Measurements from ENCODE around the gene MOSMO.

MOSMO gene

DNA sequence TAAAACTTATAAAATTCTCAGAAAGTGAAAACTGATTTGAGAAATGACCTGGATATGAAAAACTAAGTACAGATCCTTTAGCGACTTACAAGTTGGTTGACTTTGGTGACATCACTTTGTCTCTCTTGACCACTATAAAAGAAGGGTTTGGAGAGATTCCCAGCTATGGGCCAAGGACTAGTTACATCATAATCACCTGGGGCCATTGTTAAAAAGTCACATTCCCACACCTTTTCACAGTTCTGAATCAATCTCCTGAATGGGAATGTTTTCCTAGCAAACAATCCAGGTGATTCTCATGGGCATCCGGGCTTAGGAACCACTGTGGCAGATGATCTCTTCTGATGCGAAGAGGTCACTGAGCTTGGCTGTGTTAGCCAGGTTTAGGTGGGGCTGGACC, 83.8 kb downstream of the MOSMO start:
- in situ Hi-C loops (cut with MboI; ENCODE audit: low pct_unique_long_range_greater_than_20kb, low sequenced_read_pairs, unreplicated experiment): loop anchor here (10.0 kb wide), 1 partner anchor 83 kb away; no protein-coding TSS in a partner anchor

DNA sequence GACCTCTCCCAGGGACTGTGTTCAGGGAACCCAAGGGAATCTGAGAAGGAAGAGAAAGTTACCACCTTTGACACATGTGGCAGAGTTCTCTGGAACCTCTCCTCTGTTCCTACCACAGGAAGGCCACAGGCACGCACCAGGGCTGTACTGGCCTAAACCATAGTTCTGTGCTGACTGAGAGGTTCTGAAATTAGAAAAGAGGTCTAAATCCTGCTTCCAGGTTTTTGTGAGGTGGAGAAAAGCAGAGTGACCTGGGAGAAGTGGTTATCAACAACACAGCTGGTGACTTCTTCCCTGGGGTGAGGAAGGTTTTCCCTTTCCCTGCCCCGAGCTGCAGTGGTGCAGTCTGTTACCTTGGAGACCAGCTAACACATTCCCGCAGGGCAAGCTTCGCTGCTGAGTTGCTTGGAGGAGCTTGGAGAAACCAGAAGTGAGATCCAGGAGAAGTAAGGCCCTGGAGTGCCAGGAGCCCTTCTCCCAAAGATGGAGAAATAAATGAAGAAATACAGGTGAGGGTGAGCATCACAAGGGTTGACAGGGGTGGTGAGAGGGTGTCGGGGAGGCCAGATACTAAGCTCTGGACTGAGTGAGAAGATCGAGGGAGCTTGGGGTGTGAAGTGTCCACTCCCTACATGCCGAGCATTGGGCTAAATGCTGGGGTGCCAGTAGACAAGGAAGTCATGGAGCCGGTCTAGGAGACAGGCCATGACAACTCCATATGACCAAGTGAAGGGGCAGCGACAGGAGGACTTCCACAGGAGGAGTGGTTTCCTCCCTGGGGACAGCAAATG, 84.4 kb downstream of the MOSMO start, which contains the start of gene VWA3A:
TSS of gene VWA3A (plus strand) at position 399 of the 791 bp plus-strand sequence. CDS start at position 496, 97 bp downstream.
- DNase-seq (ENCODE audit: low spot score): no peak
- TF ChIP-seq, protein P1, sequence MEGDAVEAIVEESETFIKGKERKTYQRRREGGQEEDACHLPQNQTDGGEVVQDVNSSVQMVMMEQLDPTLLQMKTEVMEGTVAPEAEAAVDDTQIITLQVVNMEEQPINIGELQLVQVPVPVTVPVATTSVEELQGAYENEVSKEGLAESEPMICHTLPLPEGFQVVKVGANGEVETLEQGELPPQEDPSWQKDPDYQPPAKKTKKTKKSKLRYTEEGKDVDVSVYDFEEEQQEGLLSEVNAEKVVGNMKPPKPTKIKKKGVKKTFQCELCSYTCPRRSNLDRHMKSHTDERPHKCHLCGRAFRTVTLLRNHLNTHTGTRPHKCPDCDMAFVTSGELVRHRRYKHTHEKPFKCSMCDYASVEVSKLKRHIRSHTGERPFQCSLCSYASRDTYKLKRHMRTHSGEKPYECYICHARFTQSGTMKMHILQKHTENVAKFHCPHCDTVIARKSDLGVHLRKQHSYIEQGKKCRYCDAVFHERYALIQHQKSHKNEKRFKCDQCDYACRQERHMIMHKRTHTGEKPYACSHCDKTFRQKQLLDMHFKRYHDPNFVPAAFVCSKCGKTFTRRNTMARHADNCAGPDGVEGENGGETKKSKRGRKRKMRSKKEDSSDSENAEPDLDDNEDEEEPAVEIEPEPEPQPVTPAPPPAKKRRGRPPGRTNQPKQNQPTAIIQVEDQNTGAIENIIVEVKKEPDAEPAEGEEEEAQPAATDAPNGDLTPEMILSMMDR (IDR thresholded peaks at IDR 0.05; ENCODE audit: extremely low read depth, insufficient read depth, missing control alignments): no peak
- in situ Hi-C loops (cut with MboI; ENCODE audit: low pct_unique_long_range_greater_than_20kb, low sequenced_read_pairs, unreplicated experiment): loop anchor here (10.0 kb wide), 1 partner anchor 82 kb away; no protein-coding TSS in a partner anchor

More for the DNA sequence above, 83.8 kb downstream of the MOSMO start:
- no peak for DNase-seq (ENCODE audit: low spot score)
- TF ChIP-seq, protein P1 (IDR thresholded peaks at IDR 0.05; ENCODE audit: extremely low read depth, insufficient read depth, missing control alignments): no peak

DNA sequence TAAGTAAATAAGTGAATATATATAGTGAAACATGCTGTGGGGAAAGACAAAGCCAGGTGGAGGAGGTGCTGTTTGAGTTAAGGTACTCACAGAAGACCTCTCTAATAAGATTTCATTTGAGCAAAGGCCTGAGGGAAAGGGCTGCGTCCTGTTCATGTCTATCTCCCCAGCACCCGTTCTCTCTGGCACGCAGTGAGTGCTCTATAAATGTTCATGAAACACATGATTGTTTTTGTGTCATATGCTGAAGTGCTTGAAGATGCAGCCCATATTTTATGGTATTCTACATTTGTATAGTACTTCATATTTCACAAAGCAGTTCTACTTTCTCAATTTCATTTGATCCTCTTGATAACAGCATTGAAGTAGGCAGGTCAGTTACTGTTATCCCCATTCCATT, 85.4 kb downstream of the MOSMO start:
- TF ChIP-seq, protein P1 (IDR thresholded peaks at IDR 0.05; ENCODE audit: extremely low read depth, insufficient read depth, missing control alignments): no peak
- DNase-seq (ENCODE audit: low spot score): no peak
- in situ Hi-C loops (cut with MboI; ENCODE audit: low pct_unique_long_range_greater_than_20kb, low sequenced_read_pairs, unreplicated experiment): loop anchor here (10.0 kb wide), 1 partner anchor 81 kb away; no protein-coding TSS in a partner anchor

DNA sequence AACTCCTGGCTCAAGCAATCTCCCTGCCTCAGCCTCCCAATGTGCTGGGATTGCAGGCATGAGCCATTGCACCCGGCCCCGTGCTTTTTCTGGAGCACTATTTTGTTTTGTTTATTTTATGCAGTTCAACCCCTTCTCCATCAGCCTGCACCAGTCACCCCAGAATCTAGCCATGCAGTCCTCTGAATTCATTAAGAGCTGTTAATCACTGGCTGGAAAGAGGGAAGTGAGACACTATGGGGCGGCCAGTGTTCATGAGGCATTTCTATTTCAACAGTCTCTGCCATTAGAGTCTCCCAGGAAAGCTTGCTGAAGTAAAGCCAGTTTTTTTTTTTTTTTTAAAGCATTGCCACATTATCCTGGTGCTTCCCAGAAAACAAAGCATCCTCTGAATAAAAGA, 86.1 kb downstream of the MOSMO start:
- DNase-seq (ENCODE audit: low spot score): no peak
- TF ChIP-seq, protein P1 (IDR thresholded peaks at IDR 0.05; ENCODE audit: extremely low read depth, insufficient read depth, missing control alignments): no peak
- in situ Hi-C loops (cut with MboI; ENCODE audit: low pct_unique_long_range_greater_than_20kb, low sequenced_read_pairs, unreplicated experiment): loop anchor here (10.0 kb wide), 1 partner anchor 81 kb away; no protein-coding TSS in a partner anchor

DNA sequence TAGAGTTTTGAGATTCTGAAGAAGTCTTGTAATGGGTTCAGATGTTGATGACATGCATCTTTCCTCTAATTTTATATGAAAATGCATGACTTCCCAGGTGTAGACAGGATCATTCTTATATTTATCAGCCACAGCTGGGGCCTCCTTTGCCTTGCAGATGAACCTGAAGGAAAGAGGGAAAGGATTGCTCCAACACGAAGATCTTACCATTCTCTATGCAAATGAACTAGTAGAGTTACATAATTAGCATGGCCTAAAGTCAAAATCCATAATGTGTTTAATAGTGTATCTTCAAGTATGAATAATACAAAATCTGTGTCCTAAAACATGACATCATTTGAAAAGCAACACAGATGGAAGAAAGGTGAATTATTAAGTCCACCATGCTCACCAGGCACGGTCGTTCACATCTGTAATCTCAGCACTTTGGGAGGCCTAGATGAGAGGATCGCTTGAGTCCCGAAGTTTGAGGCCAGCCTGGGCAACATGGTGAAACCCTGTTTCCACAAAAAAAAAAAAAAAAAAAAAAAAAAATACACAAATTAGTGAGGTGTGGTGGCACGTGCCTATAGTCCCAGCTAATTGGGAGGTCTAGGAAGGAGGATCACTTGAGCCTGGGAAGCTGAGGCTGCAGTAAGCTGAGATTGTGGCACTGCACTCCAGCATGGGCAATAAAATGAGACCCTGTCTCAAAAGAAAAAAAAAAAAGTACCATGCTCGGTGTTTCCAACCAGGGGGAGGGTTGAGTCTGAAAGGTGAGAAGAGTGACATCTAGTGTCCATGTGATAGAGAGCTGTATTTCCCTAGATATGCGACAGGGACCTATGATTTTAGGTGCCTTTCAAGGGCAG, 90.7 kb downstream of the MOSMO start:
- in situ Hi-C loops (cut with MboI; ENCODE audit: low pct_unique_long_range_greater_than_20kb, low sequenced_read_pairs, unreplicated experiment): loop anchor here (10.0 kb wide), 1 partner anchor 76 kb away; no protein-coding TSS in a partner anchor
- DNase-seq (ENCODE audit: low spot score): peak; percentile 73
- TF ChIP-seq, protein P1 (IDR thresholded peaks at IDR 0.05; ENCODE audit: extremely low read depth, insufficient read depth, missing control alignments): peak; percentile 74

DNA sequence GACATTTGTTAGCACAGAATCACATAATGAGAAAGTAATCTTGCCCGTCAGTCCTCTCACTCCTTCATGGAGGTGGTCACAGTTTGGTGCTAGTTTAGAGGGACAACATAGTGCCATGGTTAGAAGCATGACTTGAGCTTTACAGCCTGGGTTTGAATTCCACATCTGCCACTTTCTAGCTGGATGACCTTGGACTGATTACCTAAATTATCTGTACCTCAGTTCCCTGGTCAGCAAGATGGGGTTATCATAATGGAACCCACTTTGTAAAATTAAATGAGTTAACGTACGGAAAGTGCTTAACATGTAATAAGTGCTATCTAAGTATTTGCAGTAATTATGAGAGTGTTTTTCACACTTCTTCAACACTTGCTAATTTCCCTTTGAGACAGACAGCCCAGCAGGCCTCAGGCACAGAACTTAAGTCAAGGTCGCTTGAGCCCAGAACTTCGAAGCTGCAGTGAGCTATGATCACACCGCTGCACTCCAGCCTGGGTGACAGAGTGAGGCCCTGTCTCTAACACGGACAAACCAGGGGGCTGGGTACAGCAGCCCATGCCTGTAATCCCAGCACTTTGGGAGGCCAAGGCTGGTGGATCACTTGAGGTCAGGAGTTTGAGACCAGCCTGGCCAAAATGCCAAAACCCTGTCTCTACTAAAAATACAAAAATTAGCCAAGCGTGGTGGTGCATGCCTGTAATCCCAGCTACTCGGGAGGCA, 91.5 kb downstream of the MOSMO start:
- in situ Hi-C loops (cut with MboI; ENCODE audit: low pct_unique_long_range_greater_than_20kb, low sequenced_read_pairs, unreplicated experiment): loop anchor here (10.0 kb wide), 1 partner anchor 75 kb away; no protein-coding TSS in a partner anchor
- TF ChIP-seq, protein P1 (IDR thresholded peaks at IDR 0.05; ENCODE audit: extremely low read depth, insufficient read depth, missing control alignments): no peak
- no peak for DNase-seq (ENCODE audit: low spot score)
